ENCODE data around the gene CYTIP.

The CYTIP gene

GRCh38 chr2:157441072-157441454 lies 2.8 kb downstream of the CYTIP start:
- peak overlapping the region; percentile 94 for H3K4me3 Mint-ChIP-seq
- ATAC-seq (peak; percentile 36), DNase-seq (ENCODE audit: low spot score in 2 of 2) (no peak)
- no peaks in the 10 kb centered on the region for H3K9me3 Mint-ChIP-seq
- H3K27ac Mint-ChIP-seq, result peak overlapping the region; percentile 99
- H3K4me1 Mint-ChIP-seq, result peaks cover 26% of the 10 kb centered on the region
- peaks cover 91% of the 10 kb centered on the region for H3K36me3 Mint-ChIP-seq

- Mint-ChIP-seq H3K27ac (peak overlapping the region; percentile 99), H3K4me3 (peak overlapping the region; percentile 94), H3K4me1 (peaks cover 27% of the 10 kb centered on the region), H3K9me3 (no peaks in the 10 kb centered on the region), H3K36me3 (peaks cover 96% of the 10 kb centered on the region)
- ATAC-seq (no peak), DNase-seq (ENCODE audit: low spot score in 2 of 2) (no peak)
These were observed 3.4 kb downstream of the CYTIP start for GRCh38 chr2:157440404-157441071.

GRCh38 chr2:157439824-157440186 lies 4.1 kb downstream of the CYTIP start:
- no peaks in the 10 kb centered on the region for H3K9me3 Mint-ChIP-seq
- peak; percentile 75 for ATAC-seq
- H3K36me3 Mint-ChIP-seq, result peaks cover 100% of the 10 kb centered on the region
- H3K4me1 Mint-ChIP-seq, result peaks cover 28% of the 10 kb centered on the region
- H3K27ac Mint-ChIP-seq, result peak overlapping the region; percentile 99
- peak overlapping the region; percentile 94 for H3K4me3 Mint-ChIP-seq
- peak in 1 of 2 donors; percentile 81 for DNase-seq (ENCODE audit: low spot score in 2 of 2)

- peak in 1 of 2 donors; percentile 74 for DNase-seq (ENCODE audit: low spot score in 2 of 2)
- ATAC-seq, result peak; percentile 62
- Mint-ChIP-seq H3K9me3 (no peaks in the 10 kb centered on the region), H3K36me3 (peaks cover 100% of the 10 kb centered on the region), H3K4me3 (peak overlapping the region; percentile 94), H3K27ac (peak overlapping the region; percentile 99), H3K4me1 (peaks cover 25% of the 10 kb centered on the region)
These were observed 4.7 kb downstream of the CYTIP start for GRCh38 chr2:157438863-157439823.

GRCh38 chr2:157433394-157433793 lies 10.5 kb downstream of the CYTIP start:
- Mint-ChIP-seq H3K4me3 (peak overlapping the region; percentile 94), H3K27ac (peak overlapping the region; percentile 99), H3K9me3 (no peaks in the 10 kb centered on the region), H3K36me3 (peaks cover 100% of the 10 kb centered on the region), H3K4me1 (peaks cover 65% of the 10 kb centered on the region)
- DNase-seq (ENCODE audit: low spot score in 2 of 2) (no peak), ATAC-seq (no peak)

- Mint-ChIP-seq H3K9me3 (no peaks in the 10 kb centered on the region), H3K27ac (peak overlapping the region; percentile 99), H3K36me3 (peaks cover 100% of the 10 kb centered on the region), H3K4me3 (peak overlapping the region; percentile 94), H3K4me1 (peaks cover 65% of the 10 kb centered on the region)
- ATAC-seq (peak; percentile 25), DNase-seq (ENCODE audit: low spot score in 2 of 2) (no peak)
These were observed 11.3 kb downstream of the CYTIP start for GRCh38 chr2:157432475-157433106.

- DNase-seq (ENCODE audit: low spot score in 2 of 2) (no peak), ATAC-seq (no peak)
- Mint-ChIP-seq H3K9me3 (no peaks in the 10 kb centered on the region), H3K4me1 (peaks cover 78% of the 10 kb centered on the region), H3K4me3 (peak overlapping the region; percentile 94), H3K27ac (peak overlapping the region; percentile 99), H3K36me3 (peaks cover 100% of the 10 kb centered on the region)
These were observed 12.7 kb downstream of the CYTIP start for GRCh38 chr2:157431176-157431575.

- Mint-ChIP-seq H3K9me3 (no peaks in the 10 kb centered on the region), H3K27ac (peak overlapping the region; percentile 99), H3K4me1 (peaks cover 80% of the 10 kb centered on the region), H3K36me3 (peaks cover 100% of the 10 kb centered on the region), H3K4me3 (peak overlapping the region; percentile 94)
- ATAC-seq, result no peak
- DNase-seq (ENCODE audit: low spot score in 2 of 2), result no peak
These were observed 15.3 kb downstream of the CYTIP start for GRCh38 chr2:157428500-157429175.

GRCh38 chr2:157427922-157428303 lies 16.0 kb downstream of the CYTIP start:
- DNase-seq (ENCODE audit: low spot score in 2 of 2) (no peak), ATAC-seq (no peak)
- Mint-ChIP-seq H3K4me1 (peaks cover 83% of the 10 kb centered on the region), H3K4me3 (peak overlapping the region; percentile 94), H3K9me3 (no peaks in the 10 kb centered on the region), H3K27ac (peak overlapping the region; percentile 99), H3K36me3 (peaks cover 100% of the 10 kb centered on the region)

GRCh38 chr2:157427003-157427921 lies 16.6 kb downstream of the CYTIP start:
- Mint-ChIP-seq H3K9me3 (no peaks in the 10 kb centered on the region), H3K4me1 (peaks cover 82% of the 10 kb centered on the region), H3K4me3 (peak overlapping the region; percentile 94), H3K36me3 (peaks cover 100% of the 10 kb centered on the region), H3K27ac (peak overlapping the region; percentile 99)
- peak; percentile 62 for ATAC-seq
- DNase-seq (ENCODE audit: low spot score in 2 of 2), result no peak

- no peak for DNase-seq (ENCODE audit: low spot score in 2 of 2)
- Mint-ChIP-seq H3K36me3 (peaks cover 100% of the 10 kb centered on the region), H3K4me1 (peaks cover 84% of the 10 kb centered on the region), H3K4me3 (peak overlapping the region; percentile 94), H3K27ac (peak overlapping the region; percentile 99), H3K9me3 (no peaks in the 10 kb centered on the region)
- ATAC-seq, result peak; percentile 35
These were observed 17.4 kb downstream of the CYTIP start for GRCh38 chr2:157426477-157426994.

GRCh38 chr2:157424374-157424773 lies 19.5 kb downstream of the CYTIP start:
- H3K4me3 Mint-ChIP-seq, result peak overlapping the region; percentile 94
- H3K36me3 Mint-ChIP-seq, result peaks cover 100% of the 10 kb centered on the region
- H3K27ac Mint-ChIP-seq, result peak overlapping the region; percentile 99
- ATAC-seq (no peak), DNase-seq (ENCODE audit: low spot score in 2 of 2) (no peak)
- peaks cover 84% of the 10 kb centered on the region for H3K4me1 Mint-ChIP-seq
- H3K9me3 Mint-ChIP-seq, result no peaks in the 10 kb centered on the region

- ATAC-seq (no peak), DNase-seq (ENCODE audit: low spot score in 2 of 2) (no peak)
- peaks cover 79% of the 10 kb centered on the region for H3K4me1 Mint-ChIP-seq
- peaks cover 100% of the 10 kb centered on the region for H3K36me3 Mint-ChIP-seq
- no peaks in the 10 kb centered on the region for H3K9me3 Mint-ChIP-seq
- H3K4me3 Mint-ChIP-seq, result peak overlapping the region; percentile 57
- peak overlapping the region; percentile 94 for H3K27ac Mint-ChIP-seq
These were observed 21.9 kb downstream of the CYTIP start for GRCh38 chr2:157421964-157422363.

Data from stimulated activated effector memory CD8-positive, alpha-beta T cell treated with anti-CD3 and anti-CD28 coated beads, Interleukin-12 subunit alpha, Interleukin-12 subunit beta, amount 100 ng/mL, for 72 hours (primary cell).